ENCODE measurements around the gene ARID1B. TPM values are rescaled to one million over a fixed set of nuclear protein-coding genes. Genes with fewer than 3 reads are reported as not detected.

The ARID1B gene
- total and polyA plus RNA-seq, 2 of the 4 experiments (the other 2 are of a cell fraction): 14.5 to 20.1 TPM

GRCh38 chr6:157023958-157024357, 246.8 kb downstream of the ARID1B start:
- no peak overlapping the region for H2AK5ac ChIP-seq (ENCODE audit: low read depth, low read length)
- no CpG with 5 or more reads among the region's 2 CpGs for WGBS, 2 experiments (ENCODE audit: extremely low coverage in 2 of 2, insufficient read length in 1 of 2)
- no peak overlapping the region for H3K14ac ChIP-seq (replicated peaks; ENCODE audit: low read depth, low read length)
- H2BK20ac ChIP-seq (ENCODE audit: low read depth, low read length): no peak overlapping the region
- H3K4me3 ChIP-seq (ENCODE audit: insufficient read depth, low read depth, low read length): no peak overlapping the region
- no peak overlapping the region for H3K23ac ChIP-seq (ENCODE audit: low read depth, low read length)
- no peak overlapping the region for H2AFZ ChIP-seq (replicated peaks; ENCODE audit: low read length, poor library complexity)
- intact Hi-C loops (cut with micrococcal nuclease): loop anchor here (5.0 to 10.0 kb wide), 3 partner anchors 72 to 1699 kb away; no protein-coding TSS in a partner anchor
- no peak overlapping the region for H2BK15ac ChIP-seq (ENCODE audit: low read depth, low read length)
- H3K9me1 ChIP-seq (ENCODE audit: insufficient read depth, low read length): peaks cover 8% of the 10 kb centered on the region
- H3K4me1 ChIP-seq (ENCODE audit: control insufficient read depth, insufficient read depth, low read length): peaks cover 9% of the 10 kb centered on the region
- H2AK9ac ChIP-seq (replicated peaks; ENCODE audit: low read depth, low read length, poor library complexity): no peak overlapping the region
- H3K9me3 ChIP-seq (ENCODE audit: control insufficient read depth, insufficient read depth, low read length): peaks cover 6% of the 10 kb centered on the region
- peak; percentile 83 for DNase-seq
- BruUV-seq (replicated peaks): no TSS peak
- no peak overlapping the region for H4K8ac ChIP-seq (ENCODE audit: low read depth in 2 of 2, low read length in 2 of 2)
- H3K27me3 ChIP-seq (ENCODE audit: control insufficient read depth, insufficient read depth, low read length): no peaks in the 10 kb centered on the region
- H4K91ac ChIP-seq (ENCODE audit: insufficient read depth, low read depth, low read length): no peak overlapping the region
- no peaks in the 10 kb centered on the region for H3K36me3 ChIP-seq (ENCODE audit: control insufficient read depth, insufficient read depth, low read length)
- ATAC-seq (ENCODE audit: low read depth): no peak
- dilution Hi-C loops (cut with HindIII; ENCODE audit: low sequenced_read_pairs, unreplicated experiment): no loop called here
- no peak overlapping the region for H3K9ac ChIP-seq (ENCODE audit: low read depth, low read length)
- no peak overlapping the region for H3K4ac ChIP-seq (ENCODE audit: low read depth, low read length)
- ChIA-PET POLR2A (ENCODE audit: unreplicated experiment) (no interaction called here), CTCF (interaction anchor here (0.7 to 1.1 kb wide), 2 partner anchors 22 to 160 kb away, joined by 3 read pairs; no protein-coding TSS in a partner anchor)
- peaks cover 13% of the 10 kb centered on the region; the same call in 1 of the 2 replicates for H4K20me1 ChIP-seq (ENCODE audit: insufficient read depth, low read length)
- no peak overlapping the region for H3K18ac ChIP-seq (ENCODE audit: low read depth, low read length)
- no peak overlapping the region for H2BK5ac ChIP-seq (ENCODE audit: low read depth, low read length, poor library complexity, severe bottlenecking)
- H3K56ac ChIP-seq (ENCODE audit: extremely low read depth, insufficient read depth, low read length): no peak overlapping the region
- in situ Hi-C loops (cut with MboI; ENCODE audit: low sequenced_read_pairs): no loop called here
- H2BK120ac ChIP-seq (ENCODE audit: low read depth, low read length): no peak overlapping the region
- no peak overlapping the region for H3K27ac ChIP-seq (ENCODE audit: insufficient read depth, low read length)
- peaks cover 32 to 60% of the 10 kb centered on the region in 2 experiments for H3K79me1 ChIP-seq (ENCODE audit: low read depth in 1 of 2, low read length in 2 of 2)
- H4K5ac ChIP-seq (ENCODE audit: low read depth, low read length): no peak overlapping the region
- H3K4me2 ChIP-seq (ENCODE audit: low read depth, low read length): no peak overlapping the region
- TF ChIP-seq MXI1 (IDR thresholded peaks at IDR 0.05; ENCODE audit: borderline replicate concordance, low read depth, low read length) (no peak), BHLHE40 (IDR thresholded peaks at IDR 0.05; ENCODE audit: low read depth, low read length) (no peak), RFX5 (IDR thresholded peaks at IDR 0.05; ENCODE audit: low read depth, low read length) (no peak), POLR2A (IDR thresholded peaks at IDR 0.05; ENCODE audit: low read depth, low read length) (no peak), SMC3 (IDR thresholded peaks at IDR 0.05; ENCODE audit: low read depth, low read length) (no peak), RAD21 (IDR thresholded peaks at IDR 0.05; ENCODE audit: low read length) (0 out of 2 replicates have a peak, but pooled peaks have one; percentile 13), MAFK (IDR thresholded peaks at IDR 0.05; ENCODE audit: low read depth, low read length) (no peak), CEBPB (IDR thresholded peaks at IDR 0.05; ENCODE audit: low read depth, low read length) (0 out of 2 replicates have a peak, but pooled peaks have one; percentile 3), FOS (IDR thresholded peaks at IDR 0.05; ENCODE audit: low read depth, low read length) (no peak), RCOR1 (IDR thresholded peaks at IDR 0.05; ENCODE audit: insufficient replicate concordance, low read length) (no peak), MAZ (IDR thresholded peaks at IDR 0.05; ENCODE audit: borderline replicate concordance, low read depth, low read length) (no peak)
- TF ChIP-seq, protein P1, sequence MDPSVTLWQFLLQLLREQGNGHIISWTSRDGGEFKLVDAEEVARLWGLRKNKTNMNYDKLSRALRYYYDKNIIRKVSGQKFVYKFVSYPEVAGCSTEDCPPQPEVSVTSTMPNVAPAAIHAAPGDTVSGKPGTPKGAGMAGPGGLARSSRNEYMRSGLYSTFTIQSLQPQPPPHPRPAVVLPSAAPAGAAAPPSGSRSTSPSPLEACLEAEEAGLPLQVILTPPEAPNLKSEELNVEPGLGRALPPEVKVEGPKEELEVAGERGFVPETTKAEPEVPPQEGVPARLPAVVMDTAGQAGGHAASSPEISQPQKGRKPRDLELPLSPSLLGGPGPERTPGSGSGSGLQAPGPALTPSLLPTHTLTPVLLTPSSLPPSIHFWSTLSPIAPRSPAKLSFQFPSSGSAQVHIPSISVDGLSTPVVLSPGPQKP (IDR thresholded peaks at IDR 0.05; ENCODE audit: borderline replicate concordance, low read depth, low read length): no peak
- TF ChIP-seq, protein P2, sequence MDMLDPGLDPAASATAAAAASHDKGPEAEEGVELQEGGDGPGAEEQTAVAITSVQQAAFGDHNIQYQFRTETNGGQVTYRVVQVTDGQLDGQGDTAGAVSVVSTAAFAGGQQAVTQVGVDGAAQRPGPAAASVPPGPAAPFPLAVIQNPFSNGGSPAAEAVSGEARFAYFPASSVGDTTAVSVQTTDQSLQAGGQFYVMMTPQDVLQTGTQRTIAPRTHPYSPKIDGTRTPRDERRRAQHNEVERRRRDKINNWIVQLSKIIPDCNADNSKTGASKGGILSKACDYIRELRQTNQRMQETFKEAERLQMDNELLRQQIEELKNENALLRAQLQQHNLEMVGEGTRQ (IDR thresholded peaks at IDR 0.05; ENCODE audit: low read depth, low read length): no peak

Data from IMR-90 (cell line).